Mesenchymal stem cell (in vitro differentiated cells and primary cell): ENCODE measurements around the gene DDIT3.

Source experiments
- DNase-seq: peaks from one replicate; pipeline ENCODE4 v3.0.0-alpha.2; 2013
- H2AFZ ChIP-seq: one replicate; pipeline ENCODE4 v1.6.1; 2013; ENCODE audit warnings: low read depth, mild to moderate bottlenecking, control low read depth, inconsistent platforms, low read length, moderate library complexity
- H2AK5ac ChIP-seq: 2 replicates; pipeline ENCODE4 v1.6.1; 2013; ENCODE audit warnings: low read length, moderate library complexity, mild to moderate bottlenecking, inconsistent platforms; ENCODE audit not compliant: severe bottlenecking
- H2BK120ac ChIP-seq: one replicate; pipeline ENCODE4 v1.6.1; 2013; ENCODE audit warnings: low read depth, mild to moderate bottlenecking, inconsistent platforms, low read length, moderate library complexity
- H2BK12ac ChIP-seq, 2 experiments: one replicate each; pipeline ENCODE4 v1.6.1; 2013; ENCODE audit warnings: inconsistent platforms in 2 of 2, low read length in 2 of 2, mild to moderate bottlenecking in 2 of 2, moderate library complexity in 2 of 2, control low read depth in 1 of 2
- H2BK15ac ChIP-seq: one replicate; pipeline ENCODE4 v1.6.1; 2013; ENCODE audit warnings: mild to moderate bottlenecking, low read depth, inconsistent platforms; ENCODE audit not compliant: poor library complexity, severe bottlenecking
- H2BK5ac ChIP-seq: 2 replicates; pipeline ENCODE4 v1.6.1; 2013; ENCODE audit warnings: low read depth, mild to moderate bottlenecking, low read length, control low read depth, inconsistent platforms; ENCODE audit not compliant: poor library complexity, severe bottlenecking
- H3K14ac ChIP-seq, 2 experiments: one replicate each; pipeline ENCODE4 v1.6.1; 2013; ENCODE audit warnings: inconsistent platforms in 2 of 2, low read length in 2 of 2, control low read depth in 1 of 2, mild to moderate bottlenecking in 1 of 2, moderate library complexity in 1 of 2
- H3K18ac ChIP-seq, 2 experiments: one replicate each; pipeline ENCODE4 v1.6.1; 2013; ENCODE audit warnings: inconsistent platforms in 2 of 2, low read length in 2 of 2, control low read depth in 1 of 2, low read depth in 1 of 2, mild to moderate bottlenecking in 1 of 2
- H3K23ac ChIP-seq, 2 experiments: one replicate each; pipeline ENCODE4 v1.6.1; 2013; ENCODE audit warnings: inconsistent platforms in 2 of 2, low read length in 2 of 2, mild to moderate bottlenecking in 2 of 2, moderate library complexity in 2 of 2, control low read depth in 1 of 2
- H3K27ac ChIP-seq: 2 replicates; pipeline ENCODE4 v1.5.1; 2013; ENCODE audit warnings: mild to moderate bottlenecking, moderate library complexity, low read length, control low read depth, inconsistent platforms; ENCODE audit not compliant: poor library complexity, severe bottlenecking
- H3K27me3 ChIP-seq, 2 experiments: 2 replicates each; pipeline versions ENCODE4 v1.6.1 to v1.7.0; 2013; ENCODE audit warnings: low read length in 2 of 2, mild to moderate bottlenecking in 2 of 2, moderate library complexity in 2 of 2, control low read depth in 1 of 2, inconsistent platforms in 1 of 2; ENCODE audit not compliant: control insufficient read depth in 1 of 2, insufficient read depth in 1 of 2
- H3K36me3 ChIP-seq, 2 experiments: 2 replicates each; pipeline versions ENCODE4 v1.6.1 to v1.7.0; 2013; ENCODE audit warnings: low read length in 2 of 2, control low read depth in 1 of 2, inconsistent platforms in 1 of 2, low read depth in 1 of 2, mild to moderate bottlenecking in 1 of 2; ENCODE audit not compliant: insufficient read depth in 2 of 2, control insufficient read depth in 1 of 2
- H3K4ac ChIP-seq, 2 experiments: one replicate each; pipeline ENCODE4 v1.6.1; 2013; ENCODE audit warnings: inconsistent platforms in 2 of 2, low read length in 2 of 2, mild to moderate bottlenecking in 2 of 2, moderate library complexity in 2 of 2, control low read depth in 1 of 2, low read depth in 1 of 2
- H3K4me1 ChIP-seq: 2 replicates; pipeline ENCODE4 v1.6.1; 2013; ENCODE audit warnings: low read depth, low read length, control low read depth; ENCODE audit not compliant: control insufficient read depth, insufficient read depth
- H3K4me2 ChIP-seq: 2 replicates; pipeline ENCODE4 v1.6.1; 2013; ENCODE audit warnings: low read length, mild to moderate bottlenecking, inconsistent platforms; ENCODE audit not compliant: poor library complexity, severe bottlenecking
- H3K4me3 ChIP-seq, 2 experiments: 2 replicates each; pipeline versions ENCODE4 v1.5.1 to v1.7.0; 2013; ENCODE audit warnings: low read length in 2 of 2, mild to moderate bottlenecking in 2 of 2, control low read depth in 1 of 2, low read depth in 1 of 2; ENCODE audit not compliant: insufficient read depth in 1 of 2
- H3K79me1 ChIP-seq: replicated peaks from 2 replicates; pipeline ENCODE4 v1.6.1; 2013; ENCODE audit warnings: mild to moderate bottlenecking, control low read depth, low read length, inconsistent platforms; ENCODE audit not compliant: poor library complexity, severe bottlenecking
- H3K9ac ChIP-seq: 2 replicates; pipeline ENCODE4 v1.7.0; 2013; ENCODE audit warnings: mild to moderate bottlenecking, low read length, moderate library complexity
- H3K9me3 ChIP-seq: 2 replicates; pipeline ENCODE4 v1.7.0; 2013; ENCODE audit warnings: mild to moderate bottlenecking, low read length; ENCODE audit not compliant: control insufficient read depth
- H4K8ac ChIP-seq: one replicate; pipeline ENCODE4 v1.6.1; 2013; ENCODE audit warnings: inconsistent platforms, mild to moderate bottlenecking, low read length, moderate library complexity
- H4K91ac ChIP-seq: one replicate; pipeline ENCODE4 v1.6.1; 2013; ENCODE audit warnings: mild to moderate bottlenecking, low read length, inconsistent platforms
- WGBS: methylation state at CpG from one replicate; pipeline ENCODE4 v1.1.7; 2013; ENCODE audit warnings: mixed read lengths; 5-methylcytosine and 5-hydroxymethylcytosine counted together

Gene DDIT3

GRCh38 chr12:57479043-57479375 is 41.3 kb downstream of the DDIT3 start:
- peaks cover 40 to 77% of the 10 kb centered on the region in 2 experiments for H3K27me3 ChIP-seq
- 95% methylated on average over 10 of the region's 10 CpGs for WGBS
- H3K23ac ChIP-seq = no peak overlapping the region
- H3K18ac ChIP-seq = no peak overlapping the region
- H4K8ac ChIP-seq = no peak overlapping the region
- no peak overlapping the region for H2BK12ac ChIP-seq
- H2AK5ac ChIP-seq = no peak overlapping the region
- H3K14ac ChIP-seq = no peak overlapping the region
- H3K4me1 ChIP-seq = peaks cover 17% of the 10 kb centered on the region
- no peaks in the 10 kb centered on the region for H3K9me3 ChIP-seq
- no peak overlapping the region for H2BK120ac ChIP-seq
- no peak overlapping the region for H3K4me3 ChIP-seq
- H2BK5ac ChIP-seq = no peak overlapping the region
- H3K4me2 ChIP-seq = no peak overlapping the region
- H3K9ac ChIP-seq = no peak overlapping the region
- H2AFZ ChIP-seq = no peak overlapping the region
- H3K79me1 ChIP-seq = no peaks in the 10 kb centered on the region
- no peak for DNase-seq
- H3K27ac ChIP-seq = no peak overlapping the region
- H2BK15ac ChIP-seq = no peak overlapping the region
- no peaks in the 10 kb centered on the region for H3K36me3 ChIP-seq
- no peak overlapping the region for H3K4ac ChIP-seq
- H4K91ac ChIP-seq = no peak overlapping the region

GRCh38 chr12:57477710-57478681 is 42.3 kb downstream of the DDIT3 start:
- H3K14ac ChIP-seq = no peak overlapping the region
- no peak overlapping the region for H3K4ac ChIP-seq
- H3K9ac ChIP-seq = no peak overlapping the region
- peaks cover 17% of the 10 kb centered on the region for H3K4me1 ChIP-seq
- no peak overlapping the region for H2AFZ ChIP-seq
- H2BK120ac ChIP-seq = no peak overlapping the region
- no peak overlapping the region for H2BK12ac ChIP-seq
- no peaks in the 10 kb centered on the region for H3K36me3 ChIP-seq
- H3K23ac ChIP-seq = no peak overlapping the region
- H2BK15ac ChIP-seq = no peak overlapping the region
- WGBS = 71% methylated on average over 11 of the region's 12 CpGs
- H3K18ac ChIP-seq = no peak overlapping the region
- no peaks in the 10 kb centered on the region for H3K79me1 ChIP-seq
- H4K8ac ChIP-seq = peak overlapping the region; percentile 8
- peaks cover 48 to 85% of the 10 kb centered on the region in 2 experiments for H3K27me3 ChIP-seq
- H2AK5ac ChIP-seq = no peak overlapping the region
- H4K91ac ChIP-seq = no peak overlapping the region
- no peak overlapping the region for H3K4me3 ChIP-seq
- H2BK5ac ChIP-seq = no peak overlapping the region
- H3K4me2 ChIP-seq = no peak overlapping the region
- H3K9me3 ChIP-seq = no peaks in the 10 kb centered on the region
- no peak overlapping the region for H3K27ac ChIP-seq
- no peak for DNase-seq

- H3K9me3 ChIP-seq = no peaks in the 10 kb centered on the region
- WGBS = 89% methylated on average over 15 of the region's 15 CpGs
- H3K9ac ChIP-seq = no peak overlapping the region
- no peak overlapping the region for H3K4ac ChIP-seq
- H2BK5ac ChIP-seq = no peak overlapping the region
- H2AFZ ChIP-seq = no peak overlapping the region
- no peak overlapping the region for H3K18ac ChIP-seq
- H4K91ac ChIP-seq = no peak overlapping the region
- no peak overlapping the region for H2BK15ac ChIP-seq
- no peak overlapping the region for H3K4me2 ChIP-seq
- no peak overlapping the region for H2AK5ac ChIP-seq
- no peak overlapping the region for H3K23ac ChIP-seq
- H2BK12ac ChIP-seq = no peak overlapping the region
- no peak overlapping the region for H4K8ac ChIP-seq
- no peaks in the 10 kb centered on the region for H3K79me1 ChIP-seq
- H3K36me3 ChIP-seq = no peaks in the 10 kb centered on the region
- no peak overlapping the region for H2BK120ac ChIP-seq
- no peak for DNase-seq
- H3K14ac ChIP-seq = no peak overlapping the region
- H3K27ac ChIP-seq = no peak overlapping the region
- peak overlapping the region in 1 of 2 experiments; percentile 14 for H3K4me3 ChIP-seq
- H3K4me1 ChIP-seq = peaks cover 17% of the 10 kb centered on the region
- H3K27me3 ChIP-seq = peaks cover 57 to 94% of the 10 kb centered on the region in 2 experiments
Observed at GRCh38 chr12:57476993-57477709, 43.2 kb downstream of the DDIT3 start.
